Measurements from ENCODE around the gene MYOM1.
"Not testable (repeated sequence)": the region's sequence is repeated elsewhere in the genome, so short reads cannot be mapped to it uniquely, and the experiment has no call there.

The MYOM1 gene

GRCh38 chr18:3032721-3033120 is 187.0 kb downstream of the MYOM1 start:
- TF ChIP-seq CTCF (IDR thresholded peaks at IDR 0.05; ENCODE audit: low read depth, low read length, poor library complexity, severe bottlenecking) (no peak), EZH2phosphoT487 (IDR thresholded peaks at IDR 0.05; ENCODE audit: borderline replicate concordance, low read length) (no peak)
- Histone ChIP-seq H3K4me3 (ENCODE audit: low read length) (no peak overlapping the region), H3F3A (ENCODE audit: control insufficient read depth, insufficient read depth) (no peaks in the 10 kb centered on the region), H3K4me2 (ENCODE audit: low read length) (no peak overlapping the region), H3K9me3 (ENCODE audit: control insufficient read depth, insufficient read depth, low read length) (no peaks in the 10 kb centered on the region), H3K4me1 (ENCODE audit: control insufficient read depth, low read length) (peaks cover 5% of the 10 kb centered on the region), H3K27me3 (ENCODE audit: control insufficient read depth, low read length) (no peaks in the 10 kb centered on the region), H3K36me3 (ENCODE audit: control insufficient read depth, low read length) (no peaks in the 10 kb centered on the region), H3K9me2 (replicated peaks; ENCODE audit: control insufficient read depth, low read length) (no peaks in the 10 kb centered on the region), H3K79me2 (ENCODE audit: control insufficient read depth, low read length) (no peaks in the 10 kb centered on the region), H4K20me1 (ENCODE audit: control insufficient read depth, insufficient read depth, low read depth, low read length) (no peaks in the 10 kb centered on the region), H3K27ac (ENCODE audit: low read depth, low read length) (no peak overlapping the region)

GRCh38 chr18:3029215-3029952 is 190.4 kb downstream of the MYOM1 start:
- Histone ChIP-seq H3K4me1 (ENCODE audit: control insufficient read depth, low read length) (no peaks in the 10 kb centered on the region), H4K20me1 (ENCODE audit: control insufficient read depth, insufficient read depth, low read depth, low read length) (no peaks in the 10 kb centered on the region), H3K27me3 (ENCODE audit: control insufficient read depth, low read length) (no peaks in the 10 kb centered on the region), H3F3A (ENCODE audit: control insufficient read depth, insufficient read depth) (no peaks in the 10 kb centered on the region), H3K79me2 (ENCODE audit: control insufficient read depth, low read length) (no peaks in the 10 kb centered on the region), H3K9me2 (replicated peaks; ENCODE audit: control insufficient read depth, low read length) (no peaks in the 10 kb centered on the region), H3K4me3 (ENCODE audit: low read length) (no peak overlapping the region), H3K9me3 (ENCODE audit: control insufficient read depth, insufficient read depth, low read length) (no peaks in the 10 kb centered on the region), H3K27ac (ENCODE audit: low read depth, low read length) (no peak overlapping the region), H3K4me2 (ENCODE audit: low read length) (no peak overlapping the region), H3K36me3 (ENCODE audit: control insufficient read depth, low read length) (no peaks in the 10 kb centered on the region)
- TF ChIP-seq EZH2phosphoT487 (IDR thresholded peaks at IDR 0.05; ENCODE audit: borderline replicate concordance, low read length) = no peak
- no peak for TF ChIP-seq CTCF (IDR thresholded peaks at IDR 0.05; ENCODE audit: low read depth, low read length, poor library complexity, severe bottlenecking)

- H4K20me1 ChIP-seq (ENCODE audit: control insufficient read depth, insufficient read depth, low read depth, low read length); H3K4me3 ChIP-seq (ENCODE audit: low read length); H3K4me1 ChIP-seq (ENCODE audit: control insufficient read depth, low read length); H3F3A ChIP-seq (ENCODE audit: control insufficient read depth, insufficient read depth); H3K27ac ChIP-seq (ENCODE audit: low read depth, low read length); H3K9me3 ChIP-seq (ENCODE audit: control insufficient read depth, insufficient read depth, low read length); H3K27me3 ChIP-seq (ENCODE audit: control insufficient read depth, low read length); H3K36me3 ChIP-seq (ENCODE audit: control insufficient read depth, low read length); H3K79me2 ChIP-seq (ENCODE audit: control insufficient read depth, low read length); H3K4me2 ChIP-seq (ENCODE audit: low read length); H3K9me2 ChIP-seq (replicated peaks; ENCODE audit: control insufficient read depth, low read length): not testable (repeated sequence)
These were observed 191.7 kb downstream of the MYOM1 start for GRCh38 chr18:3028115-3028514.

- H3F3A ChIP-seq (ENCODE audit: control insufficient read depth, insufficient read depth) = no peaks in the 10 kb centered on the region
- H4K20me1 ChIP-seq (ENCODE audit: control insufficient read depth, insufficient read depth, low read depth, low read length) = no peaks in the 10 kb centered on the region
- H3K4me2 ChIP-seq (ENCODE audit: low read length) = no peak overlapping the region
- no peak overlapping the region for H3K4me3 ChIP-seq (ENCODE audit: low read length)
- H3K4me1 ChIP-seq (ENCODE audit: control insufficient read depth, low read length) = no peaks in the 10 kb centered on the region
- H3K36me3 ChIP-seq (ENCODE audit: control insufficient read depth, low read length) = no peaks in the 10 kb centered on the region
- no peaks in the 10 kb centered on the region for H3K9me3 ChIP-seq (ENCODE audit: control insufficient read depth, insufficient read depth, low read length)
- H3K27me3 ChIP-seq (ENCODE audit: control insufficient read depth, low read length) = no peaks in the 10 kb centered on the region
- H3K79me2 ChIP-seq (ENCODE audit: control insufficient read depth, low read length) = no peaks in the 10 kb centered on the region
- TF ChIP-seq CTCF (IDR thresholded peaks at IDR 0.05; ENCODE audit: low read depth, low read length, poor library complexity, severe bottlenecking) = no peak
- TF ChIP-seq EZH2phosphoT487 (IDR thresholded peaks at IDR 0.05; ENCODE audit: borderline replicate concordance, low read length) = no peak
- no peak overlapping the region for H3K27ac ChIP-seq (ENCODE audit: low read depth, low read length)
- H3K9me2 ChIP-seq (replicated peaks; ENCODE audit: control insufficient read depth, low read length) = no peaks in the 10 kb centered on the region
These were observed 192.3 kb downstream of the MYOM1 start for GRCh38 chr18:3027370-3027891.

Measured in DOHH2 (cell line).